Superior temporal gyrus (tissue), 1 donor: ENCODE measurements around the gene FASTK.
A peak's percentile ranks its signal among the peaks of the same experiment; 100 is the strongest.

ENCODE experiments used
- DNase-seq: peaks from one replicate; pipeline ENCODE4 v3.0.0-alpha.2; 2016; ENCODE audit errors: extremely low spot score

FASTK gene

GRCh38 chr7:151099486-151100211 is 19.0 kb upstream of the FASTK start:
- no peak for DNase-seq

- peak; percentile 20 for DNase-seq
Observed at GRCh38 chr7:151095828-151096475, 15.3 kb upstream of the FASTK start.

GRCh38 chr7:151095123-151095797 is 14.7 kb upstream of the FASTK start:
- DNase-seq = peak; percentile 46

DNA sequence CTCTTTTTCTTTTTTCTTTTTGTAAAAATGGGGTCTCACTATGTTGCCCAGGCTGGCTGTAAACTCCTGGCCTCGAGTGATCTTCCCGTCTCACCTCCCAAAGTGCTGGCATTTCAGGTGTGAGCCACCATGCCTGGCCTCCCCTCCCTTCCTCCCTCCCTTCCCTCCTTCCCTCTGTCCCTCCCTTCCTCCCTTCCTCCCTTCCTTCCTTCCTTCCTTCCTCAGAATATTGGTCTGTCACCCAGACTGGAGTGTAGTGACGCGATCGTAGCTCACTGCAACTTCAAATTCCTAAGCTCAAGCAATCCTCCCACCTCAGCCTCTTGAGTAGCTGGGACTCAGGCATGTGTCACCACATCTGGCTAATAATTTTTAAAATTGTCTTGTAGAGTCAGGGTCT is 14.1 kb upstream of the FASTK start:
- no peak for DNase-seq

DNA sequence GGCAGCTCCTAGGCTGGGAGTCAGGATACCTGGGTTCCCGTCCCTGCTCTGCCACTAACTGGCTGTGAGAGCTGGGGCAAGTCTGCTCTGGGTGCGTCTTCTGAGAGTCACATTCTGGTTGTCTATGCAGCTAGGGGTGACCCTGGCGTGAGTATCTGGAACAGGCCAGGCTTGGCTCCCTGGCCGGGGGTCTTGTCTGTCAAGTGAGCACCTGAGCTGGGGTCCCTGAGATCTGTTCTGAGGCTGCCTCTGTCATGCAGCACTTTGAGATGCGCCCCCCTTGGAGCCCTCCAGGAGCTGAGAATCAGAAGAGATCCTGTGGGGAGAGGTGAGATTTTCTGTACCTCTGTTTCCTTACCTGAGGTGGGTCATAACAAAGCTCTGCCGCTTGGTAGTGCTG is 13.1 kb upstream of the FASTK start:
- DNase-seq = no peak

GRCh38 chr7:151091988-151092387 is 11.4 kb upstream of the FASTK start:
- DNase-seq = no peak

DNA sequence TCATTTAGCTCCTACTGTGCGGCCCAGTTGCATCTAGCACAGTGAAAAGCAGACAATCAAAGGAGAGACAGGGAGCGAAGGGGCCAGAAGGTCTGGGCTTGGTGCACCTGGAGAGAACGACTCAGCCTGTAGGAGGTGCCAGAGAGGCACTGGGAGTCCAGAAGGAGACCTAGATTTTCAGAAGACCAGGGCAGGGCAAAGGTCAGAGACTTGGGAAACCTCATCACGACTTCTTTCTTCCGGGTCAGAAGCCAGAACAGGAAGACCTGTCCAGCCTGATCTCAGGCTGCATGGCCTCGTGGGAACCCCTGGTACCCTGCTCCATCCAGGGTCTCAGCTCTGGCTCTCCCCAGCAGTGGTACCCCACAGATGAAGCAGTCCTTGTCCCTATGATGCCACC is 10.8 kb upstream of the FASTK start:
- DNase-seq = no peak

DNA sequence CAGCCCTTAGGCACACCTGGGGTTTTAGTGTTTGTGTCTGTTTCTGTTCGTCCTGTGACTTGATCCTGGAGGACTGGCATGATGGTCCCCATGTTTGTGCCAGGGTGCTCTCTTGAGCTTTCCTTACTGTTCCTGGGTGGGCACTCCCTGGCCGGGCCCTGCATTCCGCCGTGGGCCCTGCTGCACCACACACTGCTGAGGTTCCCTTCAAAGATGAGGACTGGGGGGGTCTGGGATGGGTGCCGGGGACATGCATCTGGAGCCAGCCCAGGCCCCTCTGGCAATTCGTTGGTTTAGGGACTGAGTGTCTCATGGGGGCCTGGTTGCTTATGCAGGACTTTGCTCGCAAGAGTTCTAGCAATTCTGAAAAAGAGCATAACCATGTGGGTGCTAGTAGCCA is 10.4 kb upstream of the FASTK start:
- no peak for DNase-seq

DNA sequence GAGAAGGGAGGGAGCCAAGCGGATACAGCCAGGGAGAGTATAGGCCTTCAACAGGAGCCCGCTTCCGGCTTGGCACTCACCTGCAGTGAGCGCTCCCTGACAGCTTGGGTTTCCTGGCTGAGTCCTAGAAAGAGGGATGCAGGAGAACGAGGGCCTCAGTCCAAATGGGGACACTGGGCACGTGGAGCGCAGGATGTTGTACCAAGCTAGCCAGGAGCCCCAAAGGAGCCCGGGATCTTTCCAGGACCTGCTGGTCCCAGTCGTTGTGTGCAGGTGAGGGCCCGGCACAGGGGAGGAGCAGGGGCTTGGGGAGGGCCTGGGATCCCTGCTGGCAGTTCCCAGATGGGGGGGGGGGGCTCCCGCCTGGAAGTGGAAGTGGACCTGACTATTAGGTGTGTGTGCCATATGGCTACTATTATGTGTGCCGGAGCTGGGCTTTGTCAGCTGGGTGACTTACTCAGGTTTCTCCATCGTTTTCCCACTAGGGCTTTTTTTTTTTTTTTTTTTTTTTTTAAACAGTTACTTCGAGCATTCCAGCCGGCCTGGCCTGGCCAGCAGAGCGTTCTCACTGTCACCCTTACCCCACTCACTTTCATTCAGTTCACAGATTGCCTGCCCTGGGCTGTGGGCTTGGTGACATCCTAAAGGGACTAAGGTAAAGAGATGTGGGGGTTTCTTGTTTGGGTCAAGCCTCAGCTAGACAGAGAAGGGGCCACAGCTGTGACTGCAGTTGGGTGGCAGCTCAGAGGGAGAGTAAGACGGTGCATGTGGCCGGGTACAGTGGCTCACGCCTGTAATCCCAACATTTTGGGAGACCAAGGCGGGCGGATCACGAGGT is 9.5 kb upstream of the FASTK start:
- DNase-seq = no peak

DNA sequence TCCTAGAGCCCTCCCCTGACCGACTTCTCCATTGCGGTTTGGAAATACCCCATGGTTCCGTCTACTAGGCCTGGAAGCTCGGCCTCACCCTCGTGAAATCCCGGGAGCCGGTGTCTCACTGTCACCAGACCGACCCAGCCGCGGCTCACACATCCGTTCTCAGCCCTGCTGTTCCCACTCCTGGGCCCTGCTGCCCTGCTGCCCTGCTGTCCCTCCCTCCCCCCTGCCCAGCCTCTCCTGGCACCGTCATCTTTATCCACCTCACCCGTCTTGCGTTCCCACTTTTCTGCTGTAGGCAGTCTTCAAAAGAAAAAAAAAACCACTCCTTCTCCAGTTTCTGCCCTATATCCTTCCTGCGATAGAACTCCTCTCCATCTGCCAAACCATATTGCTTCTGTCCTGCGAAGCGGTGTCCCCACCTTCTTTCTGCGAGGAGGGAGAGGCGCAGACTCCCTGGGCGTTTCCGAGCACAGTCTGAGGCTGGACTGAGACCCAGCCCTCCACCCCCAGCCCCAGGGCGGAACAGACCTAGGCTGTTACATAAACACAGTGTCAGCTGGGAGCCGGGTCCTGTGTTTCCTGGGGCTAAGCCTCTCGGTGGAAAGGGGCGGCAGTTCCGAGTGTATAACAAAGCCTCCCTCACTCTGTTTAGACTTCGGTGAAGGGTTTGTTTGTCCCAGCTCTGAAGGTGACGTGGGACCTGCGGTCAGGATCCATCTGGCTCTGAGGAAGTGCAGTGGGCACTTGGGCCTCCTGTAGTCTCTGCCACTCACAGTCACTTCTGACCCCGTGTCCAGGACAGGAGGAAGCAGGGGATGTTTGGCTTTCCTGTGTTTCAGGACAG is 8.5 kb upstream of the FASTK start:
- no peak for DNase-seq

- no peak for DNase-seq
Observed at GRCh38 chr7:151088019-151088855, 7.6 kb upstream of the FASTK start.

GRCh38 chr7:151087245-151088018 is 6.8 kb upstream of the FASTK start:
- peak; percentile 65 for DNase-seq

GRCh38 chr7:151086802-151087244 is 6.2 kb upstream of the FASTK start:
- no peak for DNase-seq

DNA sequence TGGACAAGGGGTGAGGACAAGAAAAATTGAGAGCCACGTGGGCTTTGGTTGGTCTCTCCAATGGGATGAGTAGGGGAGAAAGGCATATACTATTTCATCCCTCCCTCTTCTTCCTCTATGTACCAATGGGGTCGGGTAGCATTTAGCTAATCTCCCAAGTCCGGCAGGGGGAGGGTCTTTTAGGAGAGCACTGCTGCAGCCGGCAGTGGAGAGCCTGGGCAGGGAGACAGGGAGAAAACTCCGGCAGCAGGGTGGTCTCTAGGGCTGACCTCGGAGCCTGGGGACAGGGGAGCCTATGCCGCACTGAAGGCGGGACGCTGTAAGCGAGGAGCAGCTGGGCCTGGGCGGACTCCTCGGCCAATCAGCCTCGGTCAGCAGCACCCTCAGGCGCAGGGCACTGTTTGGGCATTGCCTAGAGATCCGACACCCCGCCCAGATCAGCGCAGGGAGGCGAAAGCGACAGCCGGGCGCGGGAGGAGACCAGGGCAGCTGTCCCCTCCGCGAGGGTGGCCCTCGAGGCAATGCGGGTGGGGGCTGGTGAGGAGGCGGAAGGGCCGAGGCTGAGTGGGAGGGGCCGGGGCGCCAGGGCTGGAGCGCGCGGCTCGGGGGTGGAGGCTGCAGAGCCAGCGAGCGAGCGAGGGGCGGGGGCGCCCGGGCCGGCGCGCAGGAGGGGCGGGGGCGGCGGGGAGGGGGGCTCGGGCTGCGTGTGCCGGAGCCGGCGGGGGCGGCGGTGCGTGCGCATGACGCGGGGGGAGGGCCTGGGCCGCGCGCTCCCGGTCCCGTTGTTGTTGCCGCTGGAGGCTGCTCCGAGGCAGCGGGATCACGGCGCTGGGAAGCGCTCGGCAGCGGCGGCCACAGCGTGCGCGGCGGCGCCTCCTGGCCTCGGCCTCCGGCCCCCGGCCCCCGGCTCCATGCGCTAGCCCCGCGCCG is 5.3 kb upstream of the FASTK start, which contains the start of gene AGAP3:
AGAP3 (plus strand) TSS at position 785 of the 930 bp plus-strand sequence. CDS start 267 bp downstream, outside the sequence.
- DNase-seq = peak; percentile 77

DNA sequence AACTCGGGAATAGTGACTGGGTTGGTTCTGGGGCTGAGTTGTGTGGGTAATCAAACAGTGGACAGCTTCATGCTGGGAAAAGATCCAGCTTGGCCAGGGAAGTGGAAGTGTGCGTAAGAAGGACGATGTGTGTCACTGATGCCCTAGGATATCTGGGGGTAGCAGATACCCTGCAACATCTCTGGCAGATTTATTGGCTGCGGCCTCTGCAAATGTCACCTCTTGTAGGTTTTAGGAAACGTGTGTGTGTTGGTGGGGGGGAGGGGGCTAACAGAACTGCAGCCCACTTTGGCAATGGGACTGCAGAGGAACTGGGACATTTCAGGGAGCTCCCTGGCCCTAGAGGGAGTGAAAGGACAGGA is 4.7 kb upstream of the FASTK start:
- no peak for DNase-seq

DNA sequence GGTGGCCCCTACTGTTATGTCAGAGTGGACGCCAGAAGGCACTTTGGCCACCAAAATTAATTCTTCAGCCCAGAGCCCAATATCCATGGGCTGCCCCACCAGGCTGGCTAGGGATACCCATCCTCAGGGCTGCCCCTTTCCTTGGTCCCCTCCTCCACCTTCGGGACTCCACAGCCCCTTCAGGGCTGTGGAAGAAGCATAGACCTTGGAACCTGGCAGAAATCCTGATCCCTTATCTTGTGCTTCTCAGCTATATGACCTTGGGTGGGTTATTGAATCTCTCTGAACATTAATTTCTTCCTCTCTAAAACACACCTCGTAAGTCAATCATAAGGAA is 3.2 kb upstream of the FASTK start:
- DNase-seq = no peak

- DNase-seq = peak; percentile 68
Observed at GRCh38 chr7:151083071-151083823, 2.6 kb upstream of the FASTK start, which contains the start of gene TMUB1. TSS of gene TMUB1 (minus strand) at chr7:151083493. CDS start at chr7:151082563, 930 bp downstream.
